ENCODE data around the gene MTFR2. TPM values are rescaled to one million over a fixed set of nuclear protein-coding genes. Genes with fewer than 3 reads are reported as not detected.

The MTFR2 gene
- total and polyA plus RNA-seq, 2 of the 13 experiments (the other 11 are each of a cell fraction or from before 2014, with no cell fraction given), result 6.7 to 10.7 TPM

- no peak for TF ChIP-seq DBP (CRISPR knock-in tag; IDR thresholded peaks at IDR 0.05; ENCODE audit: not compliant biosample characterization)
- TF ChIP-seq NR1H2 (CRISPR knock-in tag; IDR thresholded peaks at IDR 0.05; ENCODE audit: borderline replicate concordance, low read depth), result 0 out of 2 replicates have a peak, but pooled peaks have one; percentile 53
- 0 out of 2 replicates have a peak, but pooled peaks have one; percentile 70 for TF ChIP-seq GTF3A (CRISPR knock-in tag; conservative IDR thresholded peaks at IDR 0.05)
- TF ChIP-seq CBX5 (CRISPR knock-in tag; IDR thresholded peaks at IDR 0.05; ENCODE audit: borderline replicate concordance), result peak; percentile 26
- TF ChIP-seq XRCC5 (optimal IDR thresholded peaks at IDR 0.05; ENCODE audit: low read length), result peak; percentile 48
- TF ChIP-seq BRCA1 (CRISPR knock-in tag; IDR thresholded peaks at IDR 0.05), result no peak
- no peak; the same call in 1 of the 2 replicates for TF ChIP-seq ZNF263 (CRISPR knock-in tag; IDR thresholded peaks at IDR 0.05)
- TF ChIP-seq HNRNPUL1 (IDR thresholded peaks at IDR 0.05; ENCODE audit: low read depth, low read length), result no peak
- TF ChIP-seq ZEB1 (IDR thresholded peaks at IDR 0.05; ENCODE audit: insufficient replicate concordance, low read depth), result peak; percentile 33
- TF ChIP-seq GRHL1 (CRISPR knock-in tag; conservative IDR thresholded peaks at IDR 0.05), result no peak
- TF ChIP-seq ZNF605 (CRISPR knock-in tag; IDR thresholded peaks at IDR 0.05), result peak; percentile 99
- peak; percentile 70; the same call in 1 of the 2 replicates for TF ChIP-seq NFATC3 (CRISPR knock-in tag; IDR thresholded peaks at IDR 0.05)
- peak; percentile 53 for TF ChIP-seq TBX2 (CRISPR knock-in tag; IDR thresholded peaks at IDR 0.05; ENCODE audit: borderline replicate concordance)
- TF ChIP-seq NCOA2 (CRISPR knock-in tag; IDR thresholded peaks at IDR 0.05), result no peak
- peak; percentile 88; the same call in 2 of the 3 replicates for TF ChIP-seq MXI1 (IDR thresholded peaks at IDR 0.05; ENCODE audit: borderline replicate concordance, low read depth, low read length)
- TF ChIP-seq TEAD3 (CRISPR knock-in tag; optimal IDR thresholded peaks at IDR 0.05; ENCODE audit: borderline replicate concordance), result peak; percentile 74
- TF ChIP-seq ZNF672 (CRISPR knock-in tag; IDR thresholded peaks at IDR 0.05), result no peak
- TF ChIP-seq, protein P1, sequence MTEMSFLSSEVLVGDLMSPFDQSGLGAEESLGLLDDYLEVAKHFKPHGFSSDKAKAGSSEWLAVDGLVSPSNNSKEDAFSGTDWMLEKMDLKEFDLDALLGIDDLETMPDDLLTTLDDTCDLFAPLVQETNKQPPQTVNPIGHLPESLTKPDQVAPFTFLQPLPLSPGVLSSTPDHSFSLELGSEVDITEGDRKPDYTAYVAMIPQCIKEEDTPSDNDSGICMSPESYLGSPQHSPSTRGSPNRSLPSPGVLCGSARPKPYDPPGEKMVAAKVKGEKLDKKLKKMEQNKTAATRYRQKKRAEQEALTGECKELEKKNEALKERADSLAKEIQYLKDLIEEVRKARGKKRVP (CRISPR knock-in tag; IDR thresholded peaks at IDR 0.05), result peak in 1 of 2 experiments; percentile 73; a peak in 2 of 4 replicates
- no peak for TF ChIP-seq ZNF788 (CRISPR knock-in tag; IDR thresholded peaks at IDR 0.05; ENCODE audit: borderline replicate concordance)
- TF ChIP-seq, protein P2, sequence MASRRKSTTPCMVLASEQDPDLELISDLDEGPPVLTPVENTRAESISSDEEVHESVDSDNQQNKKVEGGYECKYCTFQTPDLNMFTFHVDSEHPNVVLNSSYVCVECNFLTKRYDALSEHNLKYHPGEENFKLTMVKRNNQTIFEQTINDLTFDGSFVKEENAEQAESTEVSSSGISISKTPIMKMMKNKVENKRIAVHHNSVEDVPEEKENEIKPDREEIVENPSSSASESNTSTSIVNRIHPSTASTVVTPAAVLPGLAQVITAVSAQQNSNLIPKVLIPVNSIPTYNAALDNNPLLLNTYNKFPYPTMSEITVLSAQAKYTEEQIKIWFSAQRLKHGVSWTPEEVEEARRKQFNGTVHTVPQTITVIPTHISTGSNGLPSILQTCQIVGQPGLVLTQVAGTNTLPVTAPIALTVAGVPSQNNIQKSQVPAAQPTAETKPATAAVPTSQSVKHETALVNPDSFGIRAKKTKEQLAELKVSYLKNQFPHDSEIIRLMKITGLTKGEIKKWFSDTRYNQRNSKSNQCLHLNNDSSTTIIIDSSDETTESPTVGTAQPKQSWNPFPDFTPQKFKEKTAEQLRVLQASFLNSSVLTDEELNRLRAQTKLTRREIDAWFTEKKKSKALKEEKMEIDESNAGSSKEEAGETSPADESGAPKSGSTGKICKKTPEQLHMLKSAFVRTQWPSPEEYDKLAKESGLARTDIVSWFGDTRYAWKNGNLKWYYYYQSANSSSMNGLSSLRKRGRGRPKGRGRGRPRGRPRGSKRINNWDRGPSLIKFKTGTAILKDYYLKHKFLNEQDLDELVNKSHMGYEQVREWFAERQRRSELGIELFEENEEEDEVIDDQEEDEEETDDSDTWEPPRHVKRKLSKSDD (CRISPR knock-in tag; IDR thresholded peaks at IDR 0.05; ENCODE audit: low read depth), result peak; percentile 42; the same call in 1 of the 2 replicates
- peak; percentile 63 for TF ChIP-seq ZNF768 (CRISPR knock-in tag; IDR thresholded peaks at IDR 0.05)
- TF ChIP-seq DNMT1 (CRISPR knock-in tag; IDR thresholded peaks at IDR 0.05), result no peak
- no peak for TF ChIP-seq TCF7L2 (IDR thresholded peaks at IDR 0.05; ENCODE audit: low read depth, low read length)
- no peak for TF ChIP-seq HMG20A (CRISPR knock-in tag; IDR thresholded peaks at IDR 0.05; ENCODE audit: borderline replicate concordance)
Observed at GRCh38 chr6:136289579-136290409, 39.7 kb upstream of the MTFR2 start, which contains the start of gene BCLAF1 (continued).

All from HepG2 (cell line).